NCI-H2029 (cell line): ENCODE results near the gene RPL11.
"Not testable (repeated sequence)": the region's sequence is repeated elsewhere in the genome, so short reads cannot be mapped to it uniquely, and the experiment has no call there.

Experiments used
- DNase-seq: peaks from one replicate; lab custom pipeline; 2025; lab: John Stamatoyannopoulos, UW

Gene RPL11

DNA sequence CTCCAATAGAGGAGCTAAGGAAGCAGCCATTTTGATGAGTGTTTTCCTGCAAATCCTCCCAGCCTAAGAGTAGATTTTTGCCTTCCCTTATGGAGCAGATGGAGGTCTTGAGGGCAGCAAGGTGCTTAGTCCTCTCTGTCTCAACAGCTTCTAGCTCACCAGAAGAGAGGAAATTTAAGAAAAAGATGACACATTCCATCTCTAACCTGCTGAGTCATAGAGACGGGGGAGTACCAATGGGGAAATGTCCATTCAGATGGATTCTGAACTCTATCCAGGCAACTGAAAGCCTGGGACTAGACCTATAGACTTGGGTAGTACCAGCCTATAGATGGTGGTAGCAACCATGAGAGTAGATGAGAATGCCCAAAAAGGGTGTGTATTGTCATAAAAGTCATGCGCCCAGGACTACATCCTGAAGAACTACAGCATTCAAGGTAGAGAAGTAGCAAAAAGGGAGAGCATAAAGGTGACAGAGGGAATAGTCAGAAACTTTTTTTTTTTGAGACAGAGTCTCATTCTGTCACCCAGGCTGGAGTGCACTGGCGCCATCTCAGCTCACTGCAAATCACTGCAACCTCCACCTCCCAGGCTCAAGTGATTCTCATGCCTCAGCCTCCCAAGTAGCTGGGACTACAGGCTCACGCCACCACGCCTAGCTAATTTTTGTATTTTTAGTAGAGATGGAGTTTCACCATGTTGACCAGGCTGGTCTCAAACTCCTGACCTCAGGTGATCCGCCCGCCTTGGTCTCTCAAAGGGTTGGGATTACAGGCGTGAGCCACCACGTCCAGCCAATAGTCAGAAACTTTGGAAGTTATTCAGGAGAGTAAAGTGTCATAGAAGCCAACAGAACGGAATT, 41.0 kb downstream of the RPL11 start:
- no peak for DNase-seq

GRCh38 chr1:23733281-23733680, 41.7 kb downstream of the RPL11 start:
- not testable (repeated sequence) for DNase-seq

GRCh38 chr1:23736437-23737134, 45.0 kb downstream of the RPL11 start:
- DNase-seq = no peak

DNA sequence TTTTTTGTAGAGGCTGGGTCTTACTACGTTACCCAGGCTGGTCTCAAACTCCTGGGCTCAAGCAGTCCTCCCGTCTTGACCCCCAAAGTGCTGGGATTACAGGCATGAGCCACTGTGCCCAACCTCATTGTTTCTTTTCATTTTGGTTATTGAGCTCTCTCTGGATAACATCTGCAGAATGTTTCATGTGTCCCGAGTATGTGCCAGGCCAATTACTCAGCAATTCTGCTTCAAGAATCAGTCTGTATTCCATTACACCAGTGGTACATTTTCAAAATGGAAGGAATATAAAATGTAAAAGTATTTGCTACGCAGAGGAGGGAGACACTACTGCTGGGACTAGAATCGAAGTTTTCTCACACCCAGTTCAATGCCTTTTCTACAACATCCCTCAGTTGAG, 50.0 kb downstream of the RPL11 start:
- no peak for DNase-seq

DNA sequence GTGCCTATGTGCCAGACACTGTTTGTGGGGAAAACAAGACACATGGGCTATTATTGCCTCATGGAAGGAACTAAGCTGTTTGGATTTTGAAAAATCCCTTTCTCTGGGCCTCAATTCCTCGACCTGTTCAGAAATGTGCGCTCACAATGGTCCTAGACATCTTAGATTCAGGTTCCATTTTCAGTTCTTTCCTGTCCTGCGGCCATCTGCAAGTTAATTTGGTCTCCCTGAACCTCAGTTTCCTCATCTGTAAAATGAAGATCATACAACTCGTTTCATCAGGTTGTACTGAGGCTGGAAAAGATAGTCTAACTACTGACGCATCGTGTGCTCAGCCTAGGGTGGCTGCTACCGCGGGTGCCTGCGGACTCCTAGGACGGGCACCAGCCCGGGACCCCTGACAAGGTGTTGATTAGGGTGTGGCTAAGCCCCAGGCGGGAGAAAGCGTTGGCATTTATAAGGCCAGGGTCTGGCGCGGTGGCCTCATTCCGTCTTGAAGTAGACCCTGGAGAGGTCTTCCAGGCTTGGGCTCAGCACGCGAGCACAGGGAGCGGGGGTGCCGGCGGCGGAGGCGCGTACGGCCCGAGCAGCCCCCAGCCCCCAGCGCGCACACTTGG, 51.2 kb downstream of the RPL11 start:
- DNase-seq = no peak

GRCh38 chr1:23743287-23744152, 51.9 kb downstream of the RPL11 start, which contains the start of gene ELOA:
Gene ELOA, plus strand, starts transcription at chr1:23743471. Its CDS starts 33 bp downstream, at chr1:23743504.
- peak; percentile 48 for DNase-seq

DNA sequence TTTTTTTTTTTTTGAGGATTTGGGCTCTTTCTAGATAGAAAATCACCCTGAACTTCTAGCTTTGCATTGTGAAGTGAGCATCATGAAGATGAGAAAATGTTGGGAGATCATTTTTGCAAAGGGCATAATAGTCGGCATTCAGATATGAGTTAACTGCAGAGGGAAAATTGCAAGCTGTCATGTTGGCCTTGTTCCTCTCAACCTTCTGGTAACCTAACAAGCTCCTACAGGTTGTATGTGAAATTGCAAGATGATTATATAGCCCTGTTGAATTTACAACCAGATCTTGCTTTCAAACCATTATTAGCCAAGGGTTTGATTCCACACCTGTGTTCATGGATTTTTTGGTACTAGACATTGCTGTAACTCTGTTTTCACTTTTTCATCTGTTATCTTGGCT, 53.9 kb downstream of the RPL11 start:
- no peak for DNase-seq
